SHP77 (cell line): ENCODE data around the gene SNRPE.
"Not testable (repeated sequence)": the region's sequence is repeated elsewhere in the genome, so short reads cannot be mapped to it uniquely, and the experiment has no call there.

ENCODE experiments used
- DNase-seq, 2 experiments: peaks; one replicate each; lab custom pipeline; 2025; lab: John Stamatoyannopoulos, UW

SNRPE gene

GRCh38 chr1:203861379-203862184, at the start of gene SNRPE:
SNRPE (plus strand) TSS chr1:203861599; CDS start chr1:203861660, 61 bp downstream.
- DNase-seq: peak; percentile 95 to 96

GRCh38 chr1:203813581-203814341, 47.6 kb upstream of the SNRPE start:
- no peak for DNase-seq

DNA sequence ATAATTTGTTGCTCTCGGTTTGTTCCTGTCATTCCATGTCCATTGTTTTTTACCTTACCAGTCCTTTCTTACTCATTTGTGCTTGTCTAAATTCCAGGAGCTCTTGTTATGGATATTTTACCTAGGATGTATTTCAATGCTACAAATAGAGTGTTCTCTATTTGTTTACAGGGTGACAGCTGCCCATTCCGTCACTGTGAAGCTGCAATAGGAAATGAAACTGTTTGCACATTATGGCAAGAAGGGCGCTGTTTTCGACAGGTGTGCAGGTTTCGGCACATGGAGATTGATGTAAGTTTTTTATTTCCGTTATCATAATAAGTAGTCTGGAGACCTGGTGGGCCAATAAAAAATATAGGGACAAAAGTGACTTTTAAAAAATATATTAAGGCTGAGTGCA, 43.0 kb upstream of the SNRPE start:
- DNase-seq: no peak

DNA sequence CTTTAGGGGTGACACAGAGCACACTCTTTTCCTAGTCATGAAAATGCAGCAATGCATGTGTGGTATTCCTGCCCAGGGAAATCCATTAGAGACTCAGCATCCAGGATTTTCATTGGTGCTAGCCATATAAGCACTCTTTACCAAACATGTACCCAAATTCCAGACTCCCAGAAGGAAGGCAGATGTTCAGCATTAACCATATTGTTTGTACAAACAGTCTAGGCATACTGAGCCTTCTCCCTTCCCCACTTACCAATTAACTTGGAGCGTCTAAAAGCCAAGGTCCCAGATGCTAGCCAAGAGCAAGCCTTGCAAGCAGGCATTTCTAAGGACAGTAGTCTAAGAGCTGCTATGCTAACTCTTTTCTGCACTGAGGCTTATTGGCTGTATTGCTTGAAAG, 38.1 kb upstream of the SNRPE start:
- DNase-seq: no peak

DNA sequence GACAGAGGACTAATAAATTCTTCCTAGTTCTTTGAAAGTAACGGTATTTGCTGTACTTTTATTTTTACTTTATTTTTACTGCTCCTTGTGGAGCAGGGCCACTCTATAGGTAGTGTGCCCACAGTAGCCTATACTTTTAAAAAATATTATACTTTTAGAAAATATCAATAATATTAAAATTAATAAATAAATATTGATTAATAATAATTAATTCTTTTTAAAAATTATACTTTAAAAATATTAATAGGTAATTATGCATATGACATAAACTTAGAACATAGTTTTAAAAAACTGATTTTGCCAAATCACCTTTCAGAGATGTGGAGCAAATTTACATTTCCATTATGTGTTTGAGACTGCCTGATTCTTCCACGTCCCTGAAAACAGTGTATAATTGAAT, 35.2 kb upstream of the SNRPE start:
- no peak for DNase-seq

DNA sequence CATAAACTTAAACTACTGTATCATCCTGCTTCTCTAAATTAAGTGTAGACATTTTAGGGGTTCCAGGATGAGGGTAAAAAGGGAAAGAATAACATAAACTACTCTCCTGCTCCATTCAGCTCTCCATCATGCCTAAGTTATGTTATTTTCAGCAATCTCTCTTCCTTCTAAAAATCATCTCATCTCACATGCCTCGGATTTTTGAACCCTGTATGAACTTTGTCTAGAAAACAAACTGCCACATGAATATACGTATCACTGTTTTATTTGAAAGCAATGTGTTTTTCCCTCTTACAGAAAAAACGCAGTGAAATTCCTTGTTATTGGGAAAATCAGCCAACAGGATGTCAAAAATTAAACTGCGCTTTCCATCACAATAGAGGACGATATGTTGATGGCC, 33.4 kb upstream of the SNRPE start:
- DNase-seq: no peak

GRCh38 chr1:203828503-203828902, 32.9 kb upstream of the SNRPE start:
- DNase-seq: no peak

DNA sequence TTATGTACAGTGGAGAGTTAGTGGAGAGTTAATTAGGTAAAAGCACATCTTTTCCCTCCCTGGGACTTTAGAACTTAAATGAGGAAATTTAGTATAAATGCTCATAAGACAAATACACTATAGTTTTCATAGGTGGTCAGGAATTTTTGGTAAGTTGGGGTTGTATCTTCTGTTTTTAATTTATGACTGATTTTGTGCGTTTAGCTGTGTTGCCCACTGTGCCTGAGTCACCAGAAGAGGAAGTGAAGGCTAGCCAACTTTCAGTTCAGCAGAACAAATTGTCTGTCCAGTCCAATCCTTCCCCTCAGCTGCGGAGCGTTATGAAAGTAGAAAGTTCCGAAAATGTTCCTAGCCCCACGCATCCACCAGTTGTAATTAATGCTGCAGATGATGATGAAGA, 32.2 kb upstream of the SNRPE start:
- DNase-seq: not testable (repeated sequence)

DNA sequence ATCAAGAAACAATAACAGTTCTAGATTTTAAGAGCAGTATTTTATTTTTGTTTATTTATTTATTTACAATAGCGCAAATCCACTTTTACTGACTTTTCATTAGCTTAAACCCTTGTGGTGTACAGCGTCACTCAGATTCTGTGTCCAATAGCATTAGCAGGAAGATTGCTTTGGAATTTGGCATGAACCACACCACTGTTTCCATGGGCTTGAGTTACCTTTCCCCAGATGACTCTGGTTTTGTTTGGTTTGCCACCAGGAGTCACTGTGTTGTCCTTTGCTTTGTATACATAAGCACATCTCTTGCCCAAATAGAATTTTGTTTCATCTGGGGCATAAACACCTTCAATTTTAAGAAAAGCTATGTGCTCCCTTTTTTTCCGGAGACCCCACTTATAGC, 25.9 kb upstream of the SNRPE start:
- no peak for DNase-seq

DNA sequence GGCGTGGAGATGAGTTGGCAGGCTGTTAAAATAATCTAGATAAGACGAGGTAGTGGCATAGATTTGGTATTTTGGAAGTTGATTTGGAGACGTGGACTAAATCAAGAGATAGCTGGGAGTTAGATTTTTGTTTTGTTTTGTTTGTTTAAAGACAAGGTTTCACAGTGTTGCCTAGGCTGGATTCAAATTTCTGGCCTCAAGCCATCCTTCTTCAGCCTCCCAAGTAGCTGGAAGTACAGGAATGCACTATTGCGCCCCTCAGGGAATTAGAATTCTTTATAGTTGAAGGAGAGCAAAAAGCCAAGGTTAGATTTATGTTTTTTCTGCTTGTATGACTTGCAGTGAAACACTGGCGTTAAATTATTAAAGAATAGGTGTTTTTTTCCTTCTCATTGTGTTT, 22.3 kb upstream of the SNRPE start:
- DNase-seq: no peak

GRCh38 chr1:203840208-203840808, 21.1 kb upstream of the SNRPE start:
- no peak for DNase-seq

- no peak for DNase-seq
These were observed 18.9 kb upstream of the SNRPE start for GRCh38 chr1:203842559-203842876.

DNA sequence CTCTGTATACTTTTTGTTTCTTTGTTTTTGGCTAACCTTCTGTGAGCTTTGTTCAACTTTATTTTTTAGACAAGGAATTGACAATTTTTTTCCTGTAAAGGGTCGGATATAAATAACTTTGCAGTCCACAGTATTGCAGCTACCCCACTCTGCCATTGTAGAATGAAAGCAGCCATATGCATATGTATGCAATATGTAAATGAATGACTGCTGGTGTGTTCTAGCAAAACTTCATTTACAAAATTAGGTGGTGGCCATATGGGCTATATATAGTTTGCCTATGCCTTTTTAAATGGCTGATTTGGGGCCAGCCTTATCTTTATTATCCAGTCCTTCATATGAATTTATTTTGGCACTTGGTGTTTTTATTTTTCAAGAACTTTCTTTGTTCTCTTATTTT, 18.0 kb upstream of the SNRPE start:
- no peak for DNase-seq

- not testable (repeated sequence) for DNase-seq
These were observed 8.3 kb upstream of the SNRPE start for GRCh38 chr1:203853112-203853511.

- no peak for DNase-seq
These were observed 3.3 kb upstream of the SNRPE start for GRCh38 chr1:203858055-203858454.

GRCh38 chr1:203858975-203859374, 2.4 kb upstream of the SNRPE start:
- DNase-seq: no peak

GRCh38 chr1:203860396-203861025, 888 bp upstream of the SNRPE start:
- no peak for DNase-seq

GRCh38 chr1:203867802-203868201, 6.4 kb downstream of the SNRPE start:
- DNase-seq: no peak

DNA sequence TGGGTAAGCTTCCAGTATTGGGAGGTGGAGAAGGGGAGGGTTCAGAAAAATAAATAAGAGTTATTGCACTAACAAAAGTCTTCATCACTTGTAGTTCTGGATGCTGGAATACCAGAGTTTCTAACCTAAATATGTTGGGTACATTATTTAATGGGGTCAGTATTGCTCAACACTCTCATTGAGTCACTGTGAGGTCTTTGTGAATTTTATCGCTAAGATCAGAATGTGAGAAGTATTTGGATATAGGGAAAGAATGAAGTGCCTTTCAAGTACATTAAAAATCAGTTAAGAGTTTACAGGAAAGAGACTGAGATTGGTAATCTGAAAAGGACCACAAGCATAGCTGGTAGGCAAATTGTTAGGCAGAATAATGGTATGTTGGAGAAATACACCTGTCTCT, 8.8 kb downstream of the SNRPE start:
- no peak for DNase-seq

GRCh38 chr1:203871114-203871880, 9.9 kb downstream of the SNRPE start:
- peak; percentile 29 to 41 for DNase-seq

GRCh38 chr1:203873094-203873493, 11.7 kb downstream of the SNRPE start:
- no peak for DNase-seq

GRCh38 chr1:203878422-203878821, 17.0 kb downstream of the SNRPE start:
- DNase-seq: no peak
